ENCODE data around the gene ELAC2.

The ELAC2 gene

DNA sequence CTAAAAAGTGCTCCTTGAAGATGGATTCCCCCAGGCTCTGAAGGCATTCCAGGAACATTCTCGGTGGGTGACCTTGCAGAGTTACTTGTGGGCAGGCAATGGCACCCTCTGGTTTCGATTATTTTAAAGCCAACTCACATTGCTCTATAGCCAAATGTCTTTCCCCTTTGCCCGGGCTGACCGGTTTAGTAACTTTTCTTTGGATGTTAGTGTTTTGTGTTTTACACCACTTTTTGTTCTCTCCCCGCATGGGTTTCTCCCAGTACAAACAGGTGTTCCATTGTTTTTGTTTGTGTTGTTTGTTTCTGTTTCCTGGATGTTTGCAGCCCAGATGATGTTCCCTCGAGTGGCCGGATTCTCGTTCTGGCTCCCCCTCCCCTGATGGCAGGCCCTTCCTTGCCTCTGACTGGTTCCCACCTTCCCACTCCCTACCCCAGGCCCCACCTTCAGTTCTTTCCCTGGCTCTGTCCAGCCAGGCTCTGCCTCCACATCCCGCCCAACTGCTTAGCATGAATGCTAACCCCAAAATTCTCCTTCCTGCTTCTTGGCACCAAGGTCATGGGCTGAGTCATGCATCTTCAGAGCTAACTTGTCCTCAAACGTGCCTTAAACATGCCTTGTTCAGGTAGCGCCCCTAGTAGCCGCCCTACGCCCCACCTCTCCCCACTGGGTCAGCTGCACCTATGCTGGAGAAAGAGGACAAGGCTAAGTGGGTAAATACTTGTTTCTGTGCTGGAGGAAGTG is 40.6 kb downstream of the ELAC2 start:
- H3K4me3 ChIP-seq (ENCODE audit: low read depth, low read length), result no peak overlapping the region
- no peak for DNase-seq (ENCODE audit: low read depth)

DNA sequence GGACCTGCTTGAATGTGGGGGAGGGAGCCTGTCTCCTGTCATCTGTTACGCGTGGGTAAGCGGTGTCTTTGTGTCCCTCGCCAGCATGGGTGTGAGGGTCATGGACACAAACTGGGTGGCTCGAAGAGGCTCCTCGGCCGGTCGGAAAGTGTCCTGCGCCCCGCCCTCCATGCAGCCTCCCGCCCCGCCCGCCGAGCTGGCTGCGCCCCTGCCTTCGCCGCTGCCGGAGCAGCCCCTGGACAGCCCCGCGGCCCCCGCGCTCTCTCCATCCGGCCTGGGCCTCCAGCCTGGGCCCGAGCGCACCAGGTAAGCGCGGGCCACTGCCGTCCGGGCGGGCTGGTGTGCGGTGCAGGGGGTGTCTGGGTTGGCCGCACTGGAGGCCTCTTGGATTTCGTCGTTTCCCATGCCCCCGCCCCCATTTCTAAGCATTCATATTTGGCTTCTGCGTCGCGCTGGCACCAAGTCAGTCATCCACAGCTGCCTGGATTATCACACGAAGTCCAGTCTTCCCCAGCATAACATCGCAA is 43.8 kb downstream of the ELAC2 start:
- TF ChIP-seq, protein P1, sequence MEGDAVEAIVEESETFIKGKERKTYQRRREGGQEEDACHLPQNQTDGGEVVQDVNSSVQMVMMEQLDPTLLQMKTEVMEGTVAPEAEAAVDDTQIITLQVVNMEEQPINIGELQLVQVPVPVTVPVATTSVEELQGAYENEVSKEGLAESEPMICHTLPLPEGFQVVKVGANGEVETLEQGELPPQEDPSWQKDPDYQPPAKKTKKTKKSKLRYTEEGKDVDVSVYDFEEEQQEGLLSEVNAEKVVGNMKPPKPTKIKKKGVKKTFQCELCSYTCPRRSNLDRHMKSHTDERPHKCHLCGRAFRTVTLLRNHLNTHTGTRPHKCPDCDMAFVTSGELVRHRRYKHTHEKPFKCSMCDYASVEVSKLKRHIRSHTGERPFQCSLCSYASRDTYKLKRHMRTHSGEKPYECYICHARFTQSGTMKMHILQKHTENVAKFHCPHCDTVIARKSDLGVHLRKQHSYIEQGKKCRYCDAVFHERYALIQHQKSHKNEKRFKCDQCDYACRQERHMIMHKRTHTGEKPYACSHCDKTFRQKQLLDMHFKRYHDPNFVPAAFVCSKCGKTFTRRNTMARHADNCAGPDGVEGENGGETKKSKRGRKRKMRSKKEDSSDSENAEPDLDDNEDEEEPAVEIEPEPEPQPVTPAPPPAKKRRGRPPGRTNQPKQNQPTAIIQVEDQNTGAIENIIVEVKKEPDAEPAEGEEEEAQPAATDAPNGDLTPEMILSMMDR (IDR thresholded peaks at IDR 0.05; ENCODE audit: insufficient read depth, low read depth, low read length, missing control alignments), result no peak
- no peak overlapping the region for H3K4me3 ChIP-seq (ENCODE audit: low read depth, low read length)
- no peak for DNase-seq (ENCODE audit: low read depth)

More for the DNA sequence above, 40.6 kb downstream of the ELAC2 start:
- TF ChIP-seq, protein P1 (IDR thresholded peaks at IDR 0.05; ENCODE audit: insufficient read depth, low read depth, low read length, missing control alignments), result no peak

DNA sequence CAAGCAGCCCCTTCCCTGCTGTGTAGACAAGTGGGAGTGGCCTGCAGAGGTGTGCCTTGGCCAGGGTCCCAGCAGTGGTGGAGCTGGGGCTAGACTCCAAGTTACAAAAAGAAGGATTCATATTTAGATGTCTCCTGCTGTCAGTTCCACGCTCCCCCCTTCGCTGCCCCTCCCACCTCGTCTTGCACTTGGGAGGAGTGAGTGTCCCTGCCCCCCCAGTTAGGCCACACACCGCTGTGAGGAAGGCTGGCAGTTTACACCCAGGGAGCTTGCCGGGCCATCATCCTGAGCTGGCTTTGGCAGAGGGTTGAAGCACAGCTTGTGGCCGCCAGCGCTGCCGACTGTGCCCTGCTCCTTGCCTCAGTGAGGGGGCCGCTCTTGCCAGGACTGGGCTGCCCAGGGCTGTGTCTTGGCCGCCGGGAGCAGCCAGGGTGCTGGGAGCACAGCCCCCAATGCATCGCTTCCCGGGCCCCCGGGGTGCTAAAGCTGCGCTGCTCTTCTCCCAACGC is 44.3 kb downstream of the ELAC2 start:
- DNase-seq (ENCODE audit: low read depth), result no peak
- TF ChIP-seq, protein P1 (IDR thresholded peaks at IDR 0.05; ENCODE audit: insufficient read depth, low read depth, low read length, missing control alignments), result no peak
- no peak overlapping the region for H3K4me3 ChIP-seq (ENCODE audit: low read depth, low read length)

DNA sequence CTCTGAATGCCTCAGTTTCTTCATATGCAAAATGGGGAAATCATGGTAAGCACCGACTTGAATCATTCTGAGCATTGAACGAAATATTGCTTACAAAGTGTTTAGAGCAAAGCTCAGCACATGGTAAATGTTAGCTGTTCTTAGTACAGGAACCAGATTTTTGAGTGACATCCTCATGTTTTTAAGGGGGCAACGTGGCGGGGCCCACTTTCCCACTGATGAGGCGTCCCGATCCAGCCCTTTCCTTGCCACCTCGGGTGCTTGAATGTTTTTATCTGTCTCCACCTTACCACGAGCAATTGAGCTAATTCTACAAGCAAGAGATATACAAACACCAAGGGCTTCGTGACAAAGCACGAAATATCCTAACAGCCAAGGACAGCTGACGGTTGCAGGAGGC is 49.9 kb downstream of the ELAC2 start:
- no peak overlapping the region for H3K4me3 ChIP-seq (ENCODE audit: low read depth, low read length)
- DNase-seq (ENCODE audit: low read depth), result no peak
- TF ChIP-seq, protein P1 (IDR thresholded peaks at IDR 0.05; ENCODE audit: insufficient read depth, low read depth, low read length, missing control alignments), result no peak

DNA sequence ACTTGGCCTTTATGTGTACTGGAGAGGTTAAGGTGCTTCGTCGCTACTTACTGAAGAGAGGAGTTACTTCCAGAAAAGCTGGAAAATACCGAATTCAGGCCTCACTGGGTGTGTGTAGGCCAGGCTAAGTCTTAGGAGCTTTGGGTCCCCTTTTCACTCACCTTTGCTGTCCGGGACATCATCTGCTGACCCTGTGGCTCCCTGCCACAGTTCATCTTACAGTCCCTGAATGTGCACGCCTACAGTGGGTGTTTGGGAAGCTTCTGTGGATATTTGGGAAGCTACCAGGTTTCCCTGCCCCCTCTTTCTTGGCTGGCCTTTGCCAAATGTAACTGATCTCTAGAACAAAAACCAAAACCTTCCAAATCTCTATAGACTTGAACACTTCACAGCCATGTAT is 51.4 kb downstream of the ELAC2 start:
- no peak overlapping the region for H3K4me3 ChIP-seq (ENCODE audit: low read depth, low read length)
- TF ChIP-seq, protein P1 (IDR thresholded peaks at IDR 0.05; ENCODE audit: insufficient read depth, low read depth, low read length, missing control alignments), result no peak
- DNase-seq (ENCODE audit: low read depth), result no peak

DNA sequence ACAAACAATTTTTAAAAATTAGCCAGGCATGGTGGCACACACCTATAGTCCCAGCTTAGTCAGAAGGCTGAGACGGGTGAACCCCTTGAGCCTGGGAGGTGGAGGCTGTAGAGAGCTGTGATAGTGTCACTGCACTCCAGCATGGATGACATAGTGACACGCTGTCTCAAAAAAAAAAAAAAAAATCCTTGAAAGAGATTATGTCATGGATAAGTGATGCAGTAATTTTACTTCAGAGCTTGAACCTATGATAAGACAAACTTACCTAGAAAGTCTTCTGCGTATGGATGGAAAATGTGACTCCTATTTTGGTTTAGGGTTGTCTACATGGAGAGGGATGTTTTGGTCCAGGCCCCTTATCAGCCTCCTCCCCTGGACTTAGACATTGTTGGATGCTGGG is 51.8 kb downstream of the ELAC2 start:
- TF ChIP-seq, protein P1 (IDR thresholded peaks at IDR 0.05; ENCODE audit: insufficient read depth, low read depth, low read length, missing control alignments), result no peak
- H3K4me3 ChIP-seq (ENCODE audit: low read depth, low read length), result no peak overlapping the region
- DNase-seq (ENCODE audit: low read depth), result no peak

Data from GM12865 (cell line).